ENCODE data around the gene CRPPA.

GRCh38 chr7:16432425-16432731 lies 11.0 kb upstream of the CRPPA start:
- TF ChIP-seq POLR2AphosphoS5 (IDR thresholded peaks at IDR 0.05; ENCODE audit: borderline replicate concordance, low read depth, low read length) (no peak), EZH2 (IDR thresholded peaks at IDR 0.05) (no peak), FOXP2 (optimal IDR thresholded peaks at IDR 0.05; ENCODE audit: control extremely low read depth, extremely low read length, insufficient read depth) (no peak)
